HEK293T (cell line): ENCODE data around the gene REXO2.

Experiments
- FOXA1 ChIP-seq: fragments of 450-650 bp; IDR thresholded peaks from 2 replicates; pipeline ENCODE4 v1.6.1; 2016; ENCODE audit warnings: mild to moderate bottlenecking
- FOXM1 ChIP-seq: fragments of 450-650 bp; IDR thresholded peaks from 2 replicates; pipeline ENCODE4 v1.6.1; 2017; ENCODE audit warnings: mild to moderate bottlenecking, borderline replicate concordance
- SUZ12 ChIP-seq: fragments of 450-650 bp; IDR thresholded peaks from 2 replicates; pipeline ENCODE4 v1.6.1; 2016; ENCODE audit warnings: mild to moderate bottlenecking
- ZNF384 ChIP-seq: fragments of 450-650 bp; IDR thresholded peaks from 2 replicates; pipeline ENCODE4 v1.6.1; 2016

- TF ChIP-seq SUZ12 (no peak), FOXM1 (no peak), ZNF384 (no peak), FOXA1 (no peak)
Observed at GRCh38 chr11:114432893-114433292, 6.4 kb upstream of the REXO2 start.
